ENCODE data around the gene PRPF40B. TPM values are rescaled to one million over a fixed set of nuclear protein-coding genes. Genes with fewer than 3 reads are reported as not detected.

The PRPF40B gene
- total and polyA plus RNA-seq, 9 of the 15 experiments (the other 6 are each of a cell fraction or from before 2014, with no cell fraction given): 0.55 to 10.6 (median 4.8) TPM

- no peaks in the 10 kb centered on the region; a peak in 1 of 5 replicates for H3K27me3 ChIP-seq (ENCODE audit: control insufficient read depth in 2 of 2, insufficient read depth in 2 of 2, low read length in 2 of 2)
- no peak for ATAC-seq
- ChIA-PET CTCF (ENCODE audit: low intra/inter-chr PET ratio) (no interaction called here), POLR2A (interaction anchor here (0.8 to 1.1 kb wide), 4 partner anchors 16 to 337 kb away, joined by 3 to 4 read pairs (median 3); no protein-coding TSS in a partner anchor)
- intact Hi-C loops (cut with micrococcal nuclease) (no loop called here), in situ Hi-C loops (cut with MboI) (no loop called here)
- BruUV-seq (replicated peaks): no TSS peak
- no peaks in the 10 kb centered on the region for H3K79me2 ChIP-seq (ENCODE audit: control insufficient read depth, insufficient read depth, low read length)
- H3K9me3 ChIP-seq (replicated peaks; ENCODE audit: control insufficient read depth, insufficient read depth, low read depth, low read length): no peaks in the 10 kb centered on the region
- H3K4me1 ChIP-seq (replicated peaks in 1 of 2; ENCODE audit: control insufficient read depth in 2 of 2, insufficient read depth in 2 of 2, low read length in 2 of 2): no peaks in the 10 kb centered on the region
- H3K9ac ChIP-seq (ENCODE audit: insufficient read depth in 1 of 2, low read depth in 2 of 2, low read length in 2 of 2): no peak overlapping the region
- FAIRE-seq: no peak
- 35% methylated on average over 1 of the region's 1 CpG for WGBS (ENCODE audit: insufficient coverage, low coverage, missing lambda C conversion rate)
- H3K4me3 ChIP-seq: no peak overlapping the region
- no peak overlapping the region for H2AFZ ChIP-seq (ENCODE audit: low read depth, low read length)
- no peak for TF ChIP-seq NCOA2 (IDR thresholded peaks at IDR 0.05; ENCODE audit: partially characterized antibody in 2 of 2)
- TF ChIP-seq ZNF280B (CRISPR knock-in tag; IDR thresholded peaks at IDR 0.05): no peak
- TF ChIP-seq ZKSCAN8 (CRISPR knock-in tag; IDR thresholded peaks at IDR 0.05): no peak
- TF ChIP-seq CREB3 (tag; conservative IDR thresholded peaks at IDR 0.05; ENCODE audit: low read depth): no peak
- H4K20me1 ChIP-seq (replicated peaks; ENCODE audit: control insufficient read depth, insufficient read depth, low read length): peaks cover 8% of the 10 kb centered on the region; the same call in 1 of the 2 replicates
- DNase-seq (ENCODE audit: extremely low read depth in 1 of 4, low spot score in 3 of 4): no peak
- no peak overlapping the region for H3K27ac ChIP-seq (ENCODE audit: extremely low read depth, low read depth, low read length)
- H3K9me1 ChIP-seq (ENCODE audit: control insufficient read depth, insufficient read depth, low read length): no peaks in the 10 kb centered on the region
- H3K36me3 ChIP-seq (ENCODE audit: control insufficient read depth, insufficient read depth, low read length): no peaks in the 10 kb centered on the region
- H3K4me2 ChIP-seq (ENCODE audit: insufficient read depth, low read length): no peak overlapping the region
These were observed 19.6 kb upstream of the PRPF40B start for GRCh38 chr12:49603721-49604120.

All from K562 (cell line).